Activated T-cell treated with anti-CD3 and anti-CD28 coated beads, Interleukin-2, amount 50 U/mL, for 4 hours (primary cell): Measurements from ENCODE around the gene SH3BGR. TPM values are rescaled to one million over a fixed set of nuclear protein-coding genes. Genes with fewer than 3 reads are reported as not detected.

Experiments used
- ATAC-seq, 2 donors: fragments of 200-7000 bp; cut with Tn5 transposase; one replicate each; pipeline ENCODE4 v1.10.0; 2021
- DNase-seq: peaks from one replicate; pipeline ENCODE4 v3.0.0-alpha.2; 2020
- H3K27me3 Mint-ChIP-seq: one replicate; pipeline ENCODE4 v1.8.0; 2021; ENCODE audit warnings: low read depth, mixed read lengths
- H3K36me3 Mint-ChIP-seq: one replicate; pipeline ENCODE4 v1.8.0; 2022; ENCODE audit warnings: mixed read lengths; ENCODE audit not compliant: insufficient read depth
- H3K4me1 Mint-ChIP-seq: one replicate; pipeline ENCODE4 v1.8.0; 2021; ENCODE audit warnings: low read depth, mixed read lengths
- H3K4me3 Mint-ChIP-seq: one replicate; pipeline ENCODE4 v1.8.0; 2021; ENCODE audit warnings: mild to moderate bottlenecking, moderate library complexity, mixed read lengths
- H3K9me3 Mint-ChIP-seq: one replicate; pipeline ENCODE4 v1.8.0; 2021; ENCODE audit warnings: mixed read lengths
- total RNA-seq, 3 donors: library from RNA; stranded (reverse); gene quantifications; one replicate each; pipeline ENCODE4 v1.2.1, GENCODE V29; 2021

Gene SH3BGR
- total RNA-seq, 3 donors from 2014 or later, result 2.0 to 2.5 (median 2.1) TPM

DNA sequence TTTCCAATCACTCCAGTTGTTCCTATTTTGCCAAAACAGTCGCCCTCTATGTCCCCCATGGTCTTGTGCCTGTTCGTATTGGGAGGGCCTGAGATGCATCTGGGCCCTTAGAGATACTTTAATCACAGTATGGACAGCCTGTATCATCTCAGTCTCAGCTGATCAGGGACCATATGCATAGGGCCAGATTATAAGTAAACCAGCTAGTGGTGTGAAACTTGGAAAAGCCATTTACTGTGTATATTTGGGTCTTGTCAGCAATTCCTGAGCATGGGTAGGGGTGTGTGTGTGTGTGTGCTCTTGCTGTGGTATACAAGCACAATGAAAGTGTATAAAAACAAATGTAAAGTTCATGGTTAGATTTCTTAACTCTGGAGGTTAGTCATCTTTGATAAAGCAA lies 22.8 kb downstream of the SH3BGR start:
- no peaks in the 10 kb centered on the region for H3K27me3 Mint-ChIP-seq
- H3K9me3 Mint-ChIP-seq, result no peaks in the 10 kb centered on the region
- H3K36me3 Mint-ChIP-seq, result no peaks in the 10 kb centered on the region

GRCh38 chr21:39479164-39479813 lies 27.5 kb downstream of the SH3BGR start:
- DNase-seq, result no peak
- Mint-ChIP-seq H3K4me1 (no peaks in the 10 kb centered on the region), H3K9me3 (no peaks in the 10 kb centered on the region), H3K36me3 (no peaks in the 10 kb centered on the region), H3K27me3 (peaks cover 2% of the 10 kb centered on the region), H3K4me3 (no peak overlapping the region)
- ATAC-seq, result no peak

More for the DNA sequence above, 22.8 kb downstream of the SH3BGR start:
- no peak for ATAC-seq
- no peak for DNase-seq
- no peaks in the 10 kb centered on the region for H3K4me1 Mint-ChIP-seq
- no peak overlapping the region for H3K4me3 Mint-ChIP-seq

GRCh38 chr21:39479814-39480182 lies 28.0 kb downstream of the SH3BGR start:
- DNase-seq (no peak), ATAC-seq (no peak)
- no peak overlapping the region for H3K4me3 Mint-ChIP-seq
- no peaks in the 10 kb centered on the region for H3K4me1 Mint-ChIP-seq
- H3K36me3 Mint-ChIP-seq, result no peaks in the 10 kb centered on the region
- H3K27me3 Mint-ChIP-seq, result peaks cover 2% of the 10 kb centered on the region
- no peaks in the 10 kb centered on the region for H3K9me3 Mint-ChIP-seq

- Mint-ChIP-seq H3K9me3 (no peaks in the 10 kb centered on the region), H3K36me3 (no peaks in the 10 kb centered on the region), H3K4me1 (no peaks in the 10 kb centered on the region), H3K27me3 (peaks cover 2% of the 10 kb centered on the region), H3K4me3 (no peak overlapping the region)
- no peak for ATAC-seq
- no peak for DNase-seq
These were observed 28.5 kb downstream of the SH3BGR start for GRCh38 chr21:39480271-39480670.

DNA sequence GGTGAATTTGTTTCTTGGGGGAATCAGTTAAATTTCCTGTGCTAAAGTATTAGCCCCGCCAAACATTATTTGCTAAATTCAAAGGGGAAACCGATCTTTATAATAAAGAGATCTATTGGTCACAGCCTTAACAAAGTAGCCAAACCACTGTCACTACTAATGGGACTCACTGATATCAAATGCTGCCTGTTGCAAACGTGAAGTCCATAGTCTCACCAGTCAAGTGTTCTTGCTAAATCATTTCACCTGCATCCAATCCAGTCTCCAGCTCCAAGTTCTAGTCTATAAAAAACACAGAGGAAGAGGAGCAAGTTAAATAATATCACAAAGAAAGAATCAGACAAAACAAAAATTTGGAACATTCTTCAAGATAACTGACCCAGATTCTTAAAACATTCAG lies 30.1 kb downstream of the SH3BGR start:
- Mint-ChIP-seq H3K36me3 (no peaks in the 10 kb centered on the region), H3K27me3 (peaks cover 2% of the 10 kb centered on the region), H3K4me3 (no peak overlapping the region), H3K9me3 (no peaks in the 10 kb centered on the region), H3K4me1 (no peaks in the 10 kb centered on the region)
- DNase-seq (no peak), ATAC-seq (no peak)

- H3K36me3 Mint-ChIP-seq, result peaks cover 2% of the 10 kb centered on the region
- H3K9me3 Mint-ChIP-seq, result no peaks in the 10 kb centered on the region
- DNase-seq (no peak), ATAC-seq (no peak)
- H3K4me1 Mint-ChIP-seq, result no peaks in the 10 kb centered on the region
- H3K4me3 Mint-ChIP-seq, result no peak overlapping the region
- peaks cover 2% of the 10 kb centered on the region for H3K27me3 Mint-ChIP-seq
These were observed 32.1 kb downstream of the SH3BGR start for GRCh38 chr21:39483917-39484316.

- Mint-ChIP-seq H3K9me3 (no peaks in the 10 kb centered on the region), H3K36me3 (peaks cover 2% of the 10 kb centered on the region), H3K4me3 (no peak overlapping the region), H3K4me1 (no peaks in the 10 kb centered on the region), H3K27me3 (peaks cover 2% of the 10 kb centered on the region)
- ATAC-seq (no peak), DNase-seq (no peak)
These were observed 33.0 kb downstream of the SH3BGR start for GRCh38 chr21:39484711-39485276.

- Mint-ChIP-seq H3K36me3 (peaks cover 2% of the 10 kb centered on the region), H3K9me3 (peaks cover 4% of the 10 kb centered on the region), H3K4me1 (no peaks in the 10 kb centered on the region), H3K4me3 (no peak overlapping the region), H3K27me3 (no peaks in the 10 kb centered on the region)
- DNase-seq (no peak), ATAC-seq (no peak)
These were observed 37.7 kb downstream of the SH3BGR start for GRCh38 chr21:39489380-39489924.

GRCh38 chr21:39499156-39499555 lies 47.4 kb downstream of the SH3BGR start:
- no peaks in the 10 kb centered on the region for H3K27me3 Mint-ChIP-seq
- DNase-seq, result no peak
- no peaks in the 10 kb centered on the region for H3K36me3 Mint-ChIP-seq
- no peak overlapping the region for H3K4me3 Mint-ChIP-seq
- ATAC-seq, result no peak
- peaks cover 7% of the 10 kb centered on the region for H3K9me3 Mint-ChIP-seq
- no peaks in the 10 kb centered on the region for H3K4me1 Mint-ChIP-seq

DNA sequence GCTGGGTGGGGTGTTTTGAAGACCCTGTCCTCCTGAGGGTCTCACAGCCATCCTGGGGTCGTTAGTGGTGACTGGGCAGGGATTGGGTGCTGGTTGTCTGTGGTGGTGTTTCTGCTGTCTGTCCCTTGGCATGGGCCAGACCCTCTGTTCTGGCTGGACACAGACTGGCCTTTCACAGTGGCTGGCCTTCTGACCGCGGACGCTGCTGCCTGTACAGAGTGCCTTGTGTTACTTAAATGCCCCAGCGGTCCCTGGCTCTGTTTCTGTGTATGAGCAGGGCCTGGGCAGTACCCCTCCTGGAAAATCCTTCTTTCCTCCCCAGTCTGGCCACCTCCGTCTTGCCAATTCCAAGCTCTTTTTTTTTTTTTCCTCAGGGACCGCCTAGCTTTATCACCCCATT lies 50.9 kb downstream of the SH3BGR start:
- Mint-ChIP-seq H3K27me3 (no peaks in the 10 kb centered on the region), H3K36me3 (no peaks in the 10 kb centered on the region), H3K4me1 (no peaks in the 10 kb centered on the region), H3K9me3 (no peaks in the 10 kb centered on the region), H3K4me3 (no peak overlapping the region)
- no peak for ATAC-seq
- no peak for DNase-seq

GRCh38 chr21:39503123-39503762 lies 51.5 kb downstream of the SH3BGR start:
- no peaks in the 10 kb centered on the region for H3K9me3 Mint-ChIP-seq
- H3K27me3 Mint-ChIP-seq, result no peaks in the 10 kb centered on the region
- no peaks in the 10 kb centered on the region for H3K4me1 Mint-ChIP-seq
- no peaks in the 10 kb centered on the region for H3K36me3 Mint-ChIP-seq
- DNase-seq (no peak), ATAC-seq (no peak)
- H3K4me3 Mint-ChIP-seq, result no peak overlapping the region

DNA sequence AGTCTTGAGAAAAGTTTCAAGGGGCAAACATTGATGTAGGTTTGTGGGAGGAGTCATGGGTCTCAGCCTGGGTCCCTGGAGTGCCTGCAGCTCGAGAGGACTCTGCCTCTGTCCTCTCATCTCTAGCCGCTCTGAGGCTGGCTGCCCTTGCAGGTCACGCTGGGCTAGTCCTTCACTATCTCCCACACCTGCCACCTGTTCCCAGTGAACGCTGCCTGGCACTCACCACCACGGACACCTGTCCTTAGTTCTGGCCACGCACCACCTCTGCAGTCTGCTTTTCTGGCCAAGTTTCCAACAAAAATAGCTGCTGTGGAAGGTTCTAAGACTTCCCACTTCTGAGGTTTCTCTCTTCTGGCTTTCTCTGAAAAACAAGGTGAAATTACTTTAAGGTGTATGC lies 52.5 kb downstream of the SH3BGR start:
- Mint-ChIP-seq H3K9me3 (no peaks in the 10 kb centered on the region), H3K4me1 (no peaks in the 10 kb centered on the region), H3K4me3 (no peak overlapping the region), H3K36me3 (no peaks in the 10 kb centered on the region), H3K27me3 (no peaks in the 10 kb centered on the region)
- DNase-seq (no peak), ATAC-seq (no peak)

DNA sequence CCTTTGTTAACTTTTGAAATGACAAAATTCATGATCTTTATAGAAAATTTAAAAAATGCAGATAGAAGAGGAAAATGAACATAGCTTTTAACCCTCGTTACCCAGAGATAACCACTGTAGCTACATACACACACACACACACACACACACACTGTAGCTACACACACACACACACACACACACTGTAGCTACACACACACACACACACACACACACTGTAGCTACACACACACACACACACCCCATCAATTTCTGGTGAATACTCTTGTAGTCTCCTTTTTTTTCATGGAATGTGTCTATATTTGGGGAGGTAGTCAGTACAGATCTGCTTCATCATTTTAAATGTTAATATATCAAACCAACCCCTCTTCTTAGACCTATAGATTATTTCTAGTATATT lies 58.5 kb downstream of the SH3BGR start:
- Mint-ChIP-seq H3K4me1 (no peaks in the 10 kb centered on the region), H3K36me3 (no peaks in the 10 kb centered on the region), H3K27me3 (no peaks in the 10 kb centered on the region), H3K4me3 (no peak overlapping the region), H3K9me3 (no peaks in the 10 kb centered on the region)
- DNase-seq (no peak), ATAC-seq (no peak)

DNA sequence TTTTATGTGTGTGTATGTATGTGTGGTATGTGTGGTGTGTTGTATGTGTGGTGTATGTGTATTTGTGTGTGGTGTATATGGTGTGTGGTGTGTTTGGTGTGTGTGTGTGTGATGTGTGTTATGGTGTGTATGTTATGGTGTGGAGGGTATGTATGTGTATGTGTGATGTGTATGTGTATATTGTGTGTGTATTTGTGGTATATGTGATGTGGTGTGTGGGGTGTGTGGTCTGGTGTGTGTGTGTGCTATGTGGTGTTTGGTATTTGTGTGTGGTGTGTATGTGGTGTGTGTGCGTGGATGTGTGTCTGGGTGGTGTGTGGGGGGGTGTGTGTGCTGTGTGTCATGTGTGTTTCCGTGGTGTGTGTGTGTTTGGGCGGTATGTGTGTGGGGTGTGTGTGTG lies 59.3 kb downstream of the SH3BGR start:
- ATAC-seq (no peak), DNase-seq (no peak)
- no peaks in the 10 kb centered on the region for H3K9me3 Mint-ChIP-seq
- no peak overlapping the region for H3K4me3 Mint-ChIP-seq
- H3K27me3 Mint-ChIP-seq, result no peaks in the 10 kb centered on the region
- H3K36me3 Mint-ChIP-seq, result no peaks in the 10 kb centered on the region
- H3K4me1 Mint-ChIP-seq, result no peaks in the 10 kb centered on the region

- ATAC-seq (no peak), DNase-seq (no peak)
- H3K9me3 Mint-ChIP-seq, result no peaks in the 10 kb centered on the region
- no peaks in the 10 kb centered on the region for H3K27me3 Mint-ChIP-seq
- no peaks in the 10 kb centered on the region for H3K36me3 Mint-ChIP-seq
- no peak overlapping the region for H3K4me3 Mint-ChIP-seq
- no peaks in the 10 kb centered on the region for H3K4me1 Mint-ChIP-seq
These were observed 62.0 kb downstream of the SH3BGR start for GRCh38 chr21:39513735-39514134.
